ENCODE data around the gene CFAP61.

CFAP61 gene

GRCh38 chr20:20027284-20027683 lies 25.0 kb upstream of the CFAP61 start:
- in situ Hi-C loops (cut with HindIII; ENCODE audit: low sequenced_read_pairs), result no loop called here

DNA sequence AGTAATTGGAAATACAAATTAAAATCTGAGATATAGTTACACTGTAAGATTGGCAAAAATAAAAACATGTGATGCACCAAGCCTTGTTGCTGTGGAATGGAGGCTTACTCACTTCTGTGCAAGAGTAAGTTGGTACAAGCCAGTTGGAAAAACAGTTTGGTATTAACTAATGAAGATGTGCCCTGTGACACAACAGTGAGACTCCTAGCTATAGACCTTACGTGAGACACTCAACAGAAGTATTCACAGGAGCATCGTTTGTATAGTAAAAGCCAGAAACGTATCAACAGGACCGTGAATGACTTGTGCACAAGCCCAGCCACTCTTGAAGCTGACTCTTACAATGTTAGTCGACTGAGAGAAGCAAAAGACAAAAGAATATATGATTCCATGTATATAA lies 20.5 kb upstream of the CFAP61 start:
- in situ Hi-C loops (cut with HindIII; ENCODE audit: low sequenced_read_pairs), result no loop called here

DNA sequence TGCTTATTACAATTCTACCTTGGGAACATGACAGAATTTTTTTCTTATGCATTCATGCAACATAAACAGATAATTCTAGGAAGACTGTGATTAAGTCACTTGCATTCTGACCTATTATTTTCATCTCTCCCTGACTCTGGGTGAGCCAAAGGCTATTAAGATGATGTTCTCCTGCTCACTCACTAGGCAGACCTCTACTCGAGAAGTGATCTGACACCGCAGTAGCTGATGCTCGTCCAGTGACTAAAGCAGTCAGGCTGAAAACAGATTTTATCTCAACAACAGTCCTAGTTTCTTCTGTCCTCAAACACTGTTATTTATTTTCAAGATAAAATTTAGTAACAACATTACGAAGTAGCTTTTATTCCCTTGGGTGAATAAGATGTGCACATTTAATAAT lies 17.8 kb upstream of the CFAP61 start:
- in situ Hi-C loops (cut with HindIII; ENCODE audit: low sequenced_read_pairs), result no loop called here

DNA sequence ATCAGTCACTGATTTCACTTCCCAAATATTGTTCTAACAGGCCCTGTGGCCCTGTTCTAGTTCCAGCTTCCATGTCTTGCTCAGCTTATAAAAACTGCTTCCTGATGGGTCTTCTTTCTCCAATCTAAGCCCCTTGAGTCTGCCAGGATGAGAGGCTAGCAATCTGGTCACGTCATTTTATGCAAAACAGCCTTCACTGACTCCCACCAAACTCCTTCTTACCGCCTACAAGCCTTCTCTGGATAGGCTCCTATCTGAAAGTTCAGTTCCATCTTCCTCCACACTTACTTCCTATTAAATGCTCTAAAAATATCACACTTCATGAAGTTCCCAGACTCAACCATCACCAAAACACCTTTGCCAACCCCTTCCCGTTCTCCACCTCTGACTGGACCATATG lies 15.6 kb upstream of the CFAP61 start:
- in situ Hi-C loops (cut with HindIII; ENCODE audit: low sequenced_read_pairs), result no loop called here

- in situ Hi-C loops (cut with HindIII; ENCODE audit: low sequenced_read_pairs), result no loop called here
Measured at GRCh38 chr20:20037960-20038359, 14.4 kb upstream of the CFAP61 start.

DNA sequence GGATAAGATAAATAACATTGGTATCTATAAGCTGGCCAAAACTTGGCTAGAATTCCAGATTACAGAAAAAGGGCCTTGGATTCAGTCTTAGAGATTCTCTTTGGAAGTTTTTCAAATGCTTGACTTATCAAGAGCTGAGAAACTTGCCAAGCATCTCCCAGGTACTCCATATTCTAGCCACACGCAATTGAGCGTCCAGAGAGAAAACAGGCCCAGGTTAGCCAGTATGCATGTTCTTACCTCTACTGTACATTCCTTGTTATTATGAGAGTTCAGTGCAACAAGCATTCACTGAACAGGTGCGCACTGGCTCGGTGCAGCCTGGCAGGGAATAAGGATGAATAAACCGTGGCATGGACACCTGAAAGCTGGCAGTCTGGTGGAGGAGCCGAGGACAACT lies 13.7 kb upstream of the CFAP61 start:
- in situ Hi-C loops (cut with HindIII; ENCODE audit: low sequenced_read_pairs), result no loop called here

GRCh38 chr20:20039752-20040387 lies 12.5 kb upstream of the CFAP61 start:
- in situ Hi-C loops (cut with HindIII; ENCODE audit: low sequenced_read_pairs), result no loop called here

GRCh38 chr20:20051767-20052073 lies 612 bp upstream of the CFAP61 start:
- in situ Hi-C loops (cut with HindIII; ENCODE audit: low sequenced_read_pairs), result no loop called here

- in situ Hi-C loops (cut with HindIII; ENCODE audit: low sequenced_read_pairs), result no loop called here
Measured at GRCh38 chr20:20060234-20060998, 8.1 kb downstream of the CFAP61 start.

- in situ Hi-C loops (cut with HindIII; ENCODE audit: low sequenced_read_pairs), result no loop called here
Measured at GRCh38 chr20:20063941-20064702, 11.8 kb downstream of the CFAP61 start.

GRCh38 chr20:20065361-20065760 lies 13.0 kb downstream of the CFAP61 start:
- in situ Hi-C loops (cut with HindIII; ENCODE audit: low sequenced_read_pairs), result no loop called here

DNA sequence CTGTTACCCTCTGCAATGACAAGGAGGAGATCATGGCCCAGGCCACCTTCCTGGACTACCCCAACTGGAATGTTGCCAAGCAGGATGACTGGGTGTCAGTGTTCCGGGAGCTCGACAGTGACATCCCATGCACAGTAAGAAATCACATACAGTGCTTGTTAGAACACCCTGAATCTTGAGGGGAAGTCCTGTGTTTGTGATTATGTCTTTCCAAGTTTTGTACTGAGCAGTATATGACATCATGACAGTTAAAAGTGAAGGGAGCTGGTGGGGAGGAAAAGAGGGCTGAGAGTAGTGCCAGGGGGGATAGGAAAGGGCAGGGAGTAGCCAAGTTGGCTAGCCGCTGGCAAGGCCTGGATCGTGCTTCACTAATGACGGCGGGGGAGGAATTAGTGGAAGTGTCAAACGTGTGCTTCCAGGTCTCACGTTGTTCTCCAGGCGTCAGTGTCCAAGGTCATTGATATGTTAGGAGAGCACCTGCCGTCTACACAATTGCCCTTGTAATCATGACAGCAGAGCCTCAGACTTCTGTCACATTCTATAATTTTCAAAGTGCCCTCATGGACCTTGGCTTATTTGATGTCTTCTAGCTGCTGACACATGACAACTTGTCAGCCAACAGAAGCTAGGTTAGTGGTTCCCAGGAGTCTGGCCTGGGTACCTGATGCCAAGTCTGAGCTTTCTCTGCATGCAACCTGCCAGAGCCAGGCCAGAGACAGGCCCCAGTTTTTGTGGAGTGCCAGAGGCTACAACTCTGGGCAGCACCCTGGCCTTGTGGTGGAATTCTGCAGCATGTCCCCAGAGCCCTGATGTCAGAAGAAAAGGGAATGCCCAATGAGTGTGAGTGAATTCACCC lies 18.8 kb downstream of the CFAP61 start:
- in situ Hi-C loops (cut with HindIII; ENCODE audit: low sequenced_read_pairs), result no loop called here

DNA sequence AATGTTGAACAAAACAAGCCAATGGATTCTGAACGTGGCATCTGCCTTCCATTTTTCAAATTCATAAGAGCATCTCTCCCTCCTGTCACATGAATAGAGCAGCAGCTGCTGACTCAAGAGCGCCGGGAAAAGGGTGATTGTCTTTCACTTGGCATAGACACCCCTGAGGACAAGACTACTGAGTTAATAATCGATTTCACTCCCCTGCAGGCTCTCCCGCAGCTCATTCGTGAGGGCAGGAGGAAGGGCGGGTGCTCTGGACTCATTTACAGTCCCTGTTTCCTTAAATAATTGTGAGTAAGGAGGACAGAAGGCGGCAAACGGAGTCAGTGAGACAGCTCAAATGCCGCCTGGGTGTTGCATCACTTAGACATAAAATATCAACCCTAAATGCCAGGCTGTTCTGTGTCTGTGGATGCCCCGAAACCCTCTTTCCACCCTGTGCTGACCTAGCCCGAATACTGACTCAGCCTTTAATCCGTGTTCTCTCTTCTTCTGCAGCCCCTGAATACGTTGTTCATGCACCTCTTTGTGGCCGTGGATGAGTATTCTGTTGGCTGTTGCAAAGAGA lies 21.6 kb downstream of the CFAP61 start:
- in situ Hi-C loops (cut with HindIII; ENCODE audit: low sequenced_read_pairs), result no loop called here

DNA sequence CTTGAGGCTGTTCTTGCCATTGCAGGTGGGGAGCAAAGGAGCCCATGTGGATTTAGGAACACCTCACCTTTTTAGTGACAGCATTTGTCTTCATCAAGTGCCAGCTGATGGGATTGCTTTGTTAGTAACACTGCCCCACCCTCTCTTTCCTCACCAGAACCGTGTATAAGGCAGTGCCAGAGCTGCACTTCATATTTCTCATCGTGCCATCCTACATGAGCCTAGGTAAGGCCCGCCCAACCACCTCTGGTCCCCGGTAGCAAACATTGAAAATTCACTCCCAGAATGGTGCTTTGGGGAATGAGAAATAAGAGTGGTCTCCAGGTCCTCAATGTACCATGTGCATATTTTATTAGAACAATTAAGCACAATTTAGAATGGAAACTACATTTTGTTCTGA lies 22.7 kb downstream of the CFAP61 start:
- in situ Hi-C loops (cut with HindIII; ENCODE audit: low sequenced_read_pairs), result loop anchor here (5.0 kb wide), 1 partner anchor 82 kb away; no protein-coding TSS in a partner anchor

DNA sequence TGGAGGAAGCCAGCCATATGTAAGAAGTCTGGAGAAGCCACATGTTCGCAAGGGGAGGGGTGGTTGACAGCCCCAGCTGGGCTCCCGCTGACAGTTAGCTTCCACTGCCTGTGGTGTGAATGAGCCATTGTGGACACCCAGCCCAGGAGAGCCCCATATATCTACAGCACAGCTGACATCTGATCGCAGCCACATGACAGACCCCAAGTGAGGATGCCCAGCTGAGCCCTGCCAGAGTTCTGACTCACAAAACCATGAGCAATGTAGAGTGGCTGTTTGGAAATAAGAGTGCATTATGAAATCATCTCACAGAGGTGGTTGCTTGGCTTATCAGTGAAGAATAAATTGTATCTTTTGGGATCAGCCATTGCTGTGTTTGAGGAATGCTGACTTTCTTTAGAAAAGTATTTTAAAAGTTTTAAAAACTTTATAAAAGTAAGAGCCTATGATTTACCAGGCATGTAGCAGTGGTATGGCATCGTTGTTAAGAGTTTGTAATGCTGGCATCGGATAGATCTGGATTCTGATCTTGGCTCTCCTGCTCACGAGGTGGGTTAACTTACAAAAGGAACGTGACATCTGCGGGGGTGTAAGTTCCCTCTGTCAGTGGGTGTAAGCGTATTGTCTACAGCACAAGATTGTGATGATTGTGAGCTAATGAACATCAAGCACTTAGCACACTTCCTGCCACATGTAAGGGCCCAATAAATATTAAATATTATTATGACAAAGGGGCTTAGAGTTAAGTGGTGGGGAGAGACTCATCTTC lies 24.1 kb downstream of the CFAP61 start:
- in situ Hi-C loops (cut with HindIII; ENCODE audit: low sequenced_read_pairs), result loop anchor here (5.0 kb wide), 1 partner anchor 81 kb away; no protein-coding TSS in a partner anchor

DNA sequence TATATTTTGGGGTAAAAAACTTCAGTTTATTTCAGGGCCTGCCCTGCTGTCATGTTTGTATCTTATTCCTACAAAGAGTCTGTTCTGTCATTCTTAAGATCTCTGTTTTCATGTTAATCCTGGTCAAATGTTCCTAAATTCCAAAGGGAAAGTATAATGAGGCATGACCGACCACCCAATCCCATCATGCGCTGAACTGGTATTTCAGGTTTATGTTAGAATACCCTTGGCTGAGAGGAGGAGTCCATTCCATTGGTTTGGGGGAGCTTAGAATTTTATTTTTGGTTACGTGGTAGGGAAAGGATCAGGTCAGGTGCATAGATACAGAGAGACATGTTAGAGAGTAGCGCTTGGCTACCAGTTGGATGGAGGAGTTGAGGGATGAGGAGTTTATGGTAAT lies 25.7 kb downstream of the CFAP61 start:
- in situ Hi-C loops (cut with HindIII; ENCODE audit: low sequenced_read_pairs), result loop anchor here (5.0 kb wide), 1 partner anchor 79 kb away; no protein-coding TSS in a partner anchor

DNA sequence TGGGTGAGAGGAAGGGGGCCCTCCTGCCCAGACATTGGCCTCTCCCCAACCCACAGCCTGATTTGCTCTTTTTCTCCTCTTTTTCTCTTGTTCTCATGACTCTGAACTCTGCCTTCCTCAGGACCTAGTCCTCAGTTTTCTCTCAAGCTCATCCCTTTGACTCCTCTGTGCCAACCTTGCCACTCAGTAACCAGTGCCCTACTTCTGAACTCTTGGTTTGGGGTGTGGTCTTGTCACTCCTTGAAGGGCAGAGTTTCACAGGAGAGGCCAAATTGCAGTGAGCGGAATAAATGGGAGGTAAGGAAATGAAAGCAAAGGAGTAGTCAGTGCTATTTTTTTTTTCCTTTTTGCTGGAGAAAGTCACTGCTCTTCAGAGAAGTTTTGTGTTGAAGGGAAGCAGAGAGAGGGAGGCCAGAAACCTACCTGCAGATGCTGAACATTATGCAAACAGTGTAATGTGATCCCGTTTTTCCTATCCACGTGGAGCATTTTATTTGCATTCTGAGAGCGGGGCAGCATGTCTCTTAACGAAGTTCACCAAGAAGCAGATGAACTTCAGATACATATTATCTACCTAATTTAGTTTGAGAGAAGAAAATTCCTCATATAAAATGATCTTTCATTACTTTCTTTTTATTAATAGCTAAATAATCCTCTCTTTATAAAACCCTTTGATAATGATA lies 26.9 kb downstream of the CFAP61 start:
- in situ Hi-C loops (cut with HindIII; ENCODE audit: low sequenced_read_pairs), result loop anchor here (5.0 kb wide), 1 partner anchor 78 kb away; no protein-coding TSS in a partner anchor

DNA sequence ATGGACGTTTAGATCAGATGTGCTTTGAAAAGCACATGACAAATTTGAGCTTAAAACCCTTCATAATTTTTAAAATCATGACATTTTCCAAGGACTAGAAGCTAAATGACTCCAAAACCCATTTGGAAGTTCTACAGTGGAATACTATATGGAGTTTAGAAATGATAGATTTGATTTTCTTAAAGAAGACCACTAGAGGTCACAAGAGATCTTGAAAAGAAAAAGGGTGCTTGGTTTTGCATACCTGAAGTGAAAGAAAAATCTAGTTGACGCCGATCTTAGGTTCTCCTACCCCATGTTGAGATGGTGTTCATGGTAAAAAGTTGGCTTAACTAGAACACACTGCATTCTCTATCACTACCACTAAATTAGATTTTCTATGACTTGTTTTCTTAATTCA lies 31.5 kb downstream of the CFAP61 start:
- in situ Hi-C loops (cut with HindIII; ENCODE audit: low sequenced_read_pairs), result no loop called here

DNA sequence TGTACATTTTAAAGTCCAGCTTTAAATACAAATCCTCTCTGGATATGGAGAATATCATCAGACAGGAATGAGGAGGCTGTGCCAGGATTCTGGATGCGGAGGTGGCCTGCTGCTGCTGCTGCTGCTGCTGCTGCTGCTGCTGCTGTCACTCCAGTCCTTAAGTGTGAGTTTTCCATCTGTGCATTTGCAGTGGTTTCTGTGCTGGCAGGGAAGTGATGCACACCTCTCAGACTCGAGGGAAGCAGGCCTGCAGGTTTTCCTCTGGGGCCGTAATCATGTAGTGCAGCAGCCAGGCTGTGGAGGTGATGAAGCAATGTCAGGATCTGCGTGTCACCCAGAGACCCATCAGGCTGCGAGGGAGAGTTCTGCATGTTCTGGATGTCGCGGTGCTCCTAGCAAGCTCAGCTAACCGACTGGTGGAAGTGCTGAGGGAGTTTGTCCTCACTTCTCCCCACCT lies 32.0 kb downstream of the CFAP61 start:
- in situ Hi-C loops (cut with HindIII; ENCODE audit: low sequenced_read_pairs), result no loop called here

Data from endothelial cell of hepatic sinusoid (primary cell).